Measurements from ENCODE around the gene RBM28.

DNA sequence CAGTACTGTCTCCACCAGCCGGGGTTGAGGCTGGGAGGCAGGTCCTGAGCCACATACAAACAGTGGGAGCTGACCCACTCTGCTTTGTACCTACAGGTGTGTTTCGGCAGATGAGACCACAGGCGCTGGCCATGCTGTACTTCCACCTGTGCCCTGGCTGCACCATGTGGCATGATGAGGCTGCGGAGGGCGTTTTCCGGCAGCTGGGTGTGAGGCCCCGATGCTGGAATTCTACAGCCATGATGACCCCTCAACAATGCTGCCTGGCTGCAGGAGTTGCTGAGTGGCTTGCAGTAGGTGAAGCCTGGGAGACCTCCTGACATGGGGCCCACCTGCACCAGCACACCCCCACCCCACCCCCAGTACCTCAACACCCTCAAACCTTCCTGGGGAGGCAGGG lies 48.1 kb upstream of the RBM28 start:
- TF ChIP-seq CTCF (optimal IDR thresholded peaks at IDR 0.05 in 1 of 3, IDR thresholded peaks at IDR 0.05 in 1 of 3, conservative IDR thresholded peaks at IDR 0.05 in 1 of 3; ENCODE audit: extremely low read depth in 1 of 3, insufficient read depth in 2 of 3, low read length in 3 of 3) (no peak), EZH2 (IDR thresholded peaks at IDR 0.05; ENCODE audit: low read length) (no peak)

All from keratinocyte (primary cell).